Fibroblast of skin of right biceps (primary cell): Measurements from ENCODE around the gene PLXDC1.
"Not testable (repeated sequence)": the region's sequence is repeated elsewhere in the genome, so short reads cannot be mapped to it uniquely, and the experiment has no call there.

ENCODE experiments used
- DNase-seq: peaks from one replicate; pipeline ENCODE4 v3.0.0-alpha.2; 2013

Gene PLXDC1

DNA sequence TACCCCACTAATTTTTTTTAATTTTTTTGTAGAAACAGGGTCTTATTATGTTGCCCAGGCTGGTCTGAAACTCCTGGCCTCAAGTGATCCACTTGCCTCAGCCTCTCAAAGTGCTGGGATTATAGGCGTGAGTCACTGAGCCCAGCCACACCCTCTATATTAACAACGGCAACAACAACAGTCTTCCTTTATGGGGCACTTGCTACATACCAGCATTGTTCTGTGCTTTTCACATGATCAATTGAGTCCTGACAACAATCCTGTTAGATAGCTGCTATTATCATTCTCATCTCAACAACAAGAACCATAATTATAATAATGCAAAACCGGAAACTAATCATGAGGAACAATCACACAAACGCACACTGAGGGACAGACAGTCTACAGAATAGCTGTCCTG, 27.1 kb upstream of the PLXDC1 start:
- DNase-seq: no peak

- DNase-seq: peak; percentile 42
These were observed 25.8 kb upstream of the PLXDC1 start for GRCh38 chr17:39177256-39177655.

- DNase-seq: no peak
These were observed 24.3 kb upstream of the PLXDC1 start for GRCh38 chr17:39175695-39176093.

DNA sequence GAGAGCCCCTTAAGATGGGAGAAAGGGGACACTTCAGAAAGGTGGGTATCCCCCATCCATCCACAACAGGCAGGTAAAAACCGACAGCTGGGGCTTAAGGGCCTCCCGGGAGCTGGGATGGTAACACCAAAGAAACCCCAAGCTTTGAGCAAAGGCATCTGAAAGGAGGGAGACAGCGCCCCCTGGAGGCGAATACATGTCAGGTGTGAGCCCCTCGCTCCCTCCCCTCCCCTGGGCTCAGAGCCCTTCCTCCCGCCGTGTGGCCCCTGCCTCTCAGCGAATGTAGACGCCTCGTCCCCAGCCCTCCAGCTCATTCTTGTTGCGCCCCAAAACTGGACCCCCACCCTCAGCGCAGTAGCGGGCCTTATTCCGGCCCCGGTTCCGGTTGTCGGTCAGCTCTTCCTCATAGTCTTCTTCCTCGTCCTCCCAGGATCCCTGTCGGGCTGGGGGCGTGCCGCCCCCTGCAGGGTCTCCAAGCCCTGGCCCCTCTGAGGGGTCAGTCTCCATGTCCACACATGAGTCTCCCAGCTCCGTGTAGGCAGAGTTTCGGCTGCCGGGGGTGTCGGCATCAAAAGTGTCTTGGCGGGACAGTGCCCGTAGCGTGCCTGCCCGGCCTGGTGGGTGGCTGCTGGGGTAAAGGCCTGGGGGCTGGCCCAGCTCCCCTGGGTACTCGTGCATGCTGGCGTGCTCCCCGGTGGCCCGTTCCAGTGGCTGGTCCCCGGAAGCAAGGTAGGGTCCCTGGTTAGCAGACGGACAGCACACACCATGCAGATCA, 23.7 kb upstream of the PLXDC1 start:
- DNase-seq: peak; percentile 66

GRCh38 chr17:39173526-39174274, 22.3 kb upstream of the PLXDC1 start:
- DNase-seq: no peak

DNA sequence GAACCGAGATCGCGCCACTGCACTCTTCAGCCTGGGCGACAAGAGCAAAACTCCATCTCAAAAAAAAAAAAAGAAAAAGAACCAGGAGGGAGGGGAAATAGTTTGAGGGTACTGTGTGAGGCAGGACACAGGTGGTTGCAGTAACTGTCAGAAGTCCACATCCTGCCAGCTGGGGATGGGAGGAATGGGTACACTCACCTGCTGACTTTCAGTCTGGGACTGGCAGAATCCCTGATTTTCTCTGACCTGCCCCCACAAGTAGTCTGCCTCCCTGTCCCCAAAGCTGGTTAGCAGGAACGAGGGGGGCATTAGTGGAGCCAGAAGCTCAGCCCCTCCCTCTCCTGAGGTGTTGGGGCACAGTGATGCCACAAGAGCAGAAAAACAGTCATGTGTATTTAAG, 21.6 kb upstream of the PLXDC1 start:
- DNase-seq: no peak

DNA sequence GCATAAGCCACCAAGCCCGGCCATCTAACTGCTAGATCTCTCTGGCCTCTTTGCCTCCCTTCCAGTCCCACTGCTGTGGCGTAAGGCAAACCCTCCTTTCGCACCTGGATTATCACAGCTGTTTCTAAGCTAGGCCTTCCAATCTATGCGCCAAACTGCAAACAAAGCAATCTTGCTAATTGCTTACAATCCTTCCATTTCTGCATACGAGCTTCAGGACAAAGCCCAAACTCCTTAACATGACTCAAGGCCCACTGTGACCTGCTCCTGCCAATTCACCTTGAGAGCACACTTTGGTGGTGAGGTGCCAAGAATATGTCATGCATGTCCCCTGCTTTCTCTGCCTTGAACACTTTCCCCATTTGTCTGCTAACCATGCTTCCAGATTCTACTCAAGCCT, 20.5 kb upstream of the PLXDC1 start:
- no peak for DNase-seq

- no peak for DNase-seq
These were observed 19.1 kb upstream of the PLXDC1 start for GRCh38 chr17:39170558-39170957.

DNA sequence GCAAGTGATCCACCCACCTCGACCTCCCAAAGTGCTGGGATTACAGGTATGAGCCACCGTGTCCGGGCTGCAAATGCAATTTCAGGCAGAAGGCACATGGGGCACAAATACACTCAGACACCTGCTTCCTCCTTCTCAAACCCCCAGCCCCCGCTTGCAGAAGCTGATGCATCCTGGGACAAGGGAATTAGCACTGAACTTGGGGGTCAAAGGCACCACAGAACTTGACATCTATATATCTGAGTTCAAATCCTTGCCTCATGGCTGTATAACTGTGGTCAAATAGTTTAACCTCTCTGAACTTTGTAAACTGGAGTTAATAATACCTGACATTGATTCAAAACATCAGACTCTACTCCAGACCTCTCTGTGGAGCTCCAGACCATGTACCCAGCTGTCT, 18.7 kb upstream of the PLXDC1 start:
- no peak for DNase-seq

DNA sequence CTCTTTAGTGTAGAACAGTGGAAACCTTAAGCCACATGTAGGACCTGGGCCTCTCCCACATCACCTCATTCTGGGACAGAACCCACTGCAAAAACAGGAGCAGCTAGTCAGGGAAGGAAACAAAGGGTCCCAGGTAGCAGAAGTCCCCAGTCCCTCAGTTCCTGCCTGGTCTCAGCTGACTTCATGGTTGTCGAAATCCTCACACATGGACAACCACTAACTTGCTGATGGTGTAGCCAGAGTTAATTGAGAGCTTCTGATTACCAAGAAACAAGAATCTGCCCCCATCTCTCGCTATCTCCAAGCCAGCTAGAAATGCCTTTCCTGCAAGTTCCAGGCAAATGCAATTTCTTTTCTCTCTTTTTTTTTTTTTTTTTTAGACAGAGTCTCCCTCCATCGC, 18.1 kb upstream of the PLXDC1 start:
- no peak for DNase-seq

- DNase-seq: no peak
These were observed 17.7 kb upstream of the PLXDC1 start for GRCh38 chr17:39169101-39169500.

- DNase-seq: not testable (repeated sequence)
These were observed 17.1 kb upstream of the PLXDC1 start for GRCh38 chr17:39168503-39168902.

GRCh38 chr17:39167476-39167875, 16.0 kb upstream of the PLXDC1 start:
- no peak for DNase-seq

GRCh38 chr17:39166437-39167335, 15.2 kb upstream of the PLXDC1 start:
- DNase-seq: no peak

DNA sequence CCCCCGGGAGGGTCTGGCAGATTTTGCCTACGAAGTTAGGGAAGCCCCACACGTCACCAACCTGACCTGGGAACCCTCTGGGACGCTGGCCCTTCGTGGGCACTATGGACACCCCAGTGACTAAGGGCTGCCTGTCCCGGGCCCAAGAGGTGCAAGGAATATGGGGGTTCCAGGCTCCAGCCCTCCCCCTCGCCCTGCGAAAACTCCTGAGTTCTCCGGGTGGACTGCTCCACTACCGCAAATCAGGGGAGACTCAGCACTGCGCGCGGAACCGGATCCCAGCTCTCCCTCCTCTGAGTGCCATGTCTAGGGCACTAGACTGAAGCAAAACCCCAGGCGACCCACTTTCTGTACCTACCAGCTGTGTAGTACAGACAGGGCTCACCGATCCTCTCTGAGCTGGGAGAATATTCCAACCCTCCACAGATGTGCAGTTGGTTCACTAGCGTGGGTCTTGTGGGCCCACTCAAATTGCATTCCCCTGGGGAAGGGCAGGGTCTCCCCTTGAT, 14.5 kb upstream of the PLXDC1 start, which contains the start of gene ARL5C:
ARL5C (minus strand) TSS at position 321 of the 509 bp plus-strand sequence. CDS start 401 bp downstream, outside the sequence.
- DNase-seq: no peak

GRCh38 chr17:39165178-39165840, 13.9 kb upstream of the PLXDC1 start:
- DNase-seq: no peak

GRCh38 chr17:39164675-39165143, 13.3 kb upstream of the PLXDC1 start:
- peak; percentile 96 for DNase-seq

- DNase-seq: no peak
These were observed 10.5 kb upstream of the PLXDC1 start for GRCh38 chr17:39161962-39162361.

- DNase-seq: no peak
These were observed 7.2 kb upstream of the PLXDC1 start for GRCh38 chr17:39158623-39159022.

DNA sequence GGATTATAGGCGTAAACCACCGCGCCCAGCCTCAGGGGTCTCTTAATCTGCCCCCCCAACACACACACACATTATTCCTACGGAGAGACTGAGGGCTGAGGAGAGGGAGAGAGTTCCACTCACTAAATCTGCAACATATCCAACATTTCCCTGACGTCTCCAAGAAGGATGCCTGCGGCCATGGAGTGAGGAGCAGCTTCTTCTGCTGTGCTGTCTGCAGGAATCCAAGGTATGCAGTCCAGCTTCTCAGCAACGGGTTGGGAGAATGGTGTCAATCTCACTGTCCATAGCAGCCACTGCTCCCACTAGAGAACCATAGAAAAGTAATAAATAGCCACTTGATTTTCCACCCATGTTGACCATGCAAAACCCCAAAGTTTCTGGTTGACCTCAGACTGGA, 5.1 kb upstream of the PLXDC1 start:
- DNase-seq: no peak

GRCh38 chr17:39155654-39156053, 4.2 kb upstream of the PLXDC1 start:
- DNase-seq: no peak

GRCh38 chr17:39153599-39154051, 2.2 kb upstream of the PLXDC1 start:
- DNase-seq: peak; percentile 88
